Forelimb muscle (tissue), 1 donor: ENCODE data around the gene C10orf90. TPM values are rescaled to one million over a fixed set of nuclear protein-coding genes. Genes with fewer than 3 reads are reported as not detected.

Source experiments
- DNase-seq: peaks from one replicate; pipeline ENCODE4 v3.0.0-alpha.2; 2013; ENCODE audit warnings: low read depth
- polyA plus RNA-seq: library from polyadenylated mRNA; unstranded; fragments of 120-200 nt; gene quantifications from one replicate; pipeline ENCODE4 v1.2.1, GENCODE V29; 2013; ENCODE audit not compliant: insufficient read length

C10orf90 gene
- polyA plus RNA-seq, 1 donor, result 0.30 TPM

DNA sequence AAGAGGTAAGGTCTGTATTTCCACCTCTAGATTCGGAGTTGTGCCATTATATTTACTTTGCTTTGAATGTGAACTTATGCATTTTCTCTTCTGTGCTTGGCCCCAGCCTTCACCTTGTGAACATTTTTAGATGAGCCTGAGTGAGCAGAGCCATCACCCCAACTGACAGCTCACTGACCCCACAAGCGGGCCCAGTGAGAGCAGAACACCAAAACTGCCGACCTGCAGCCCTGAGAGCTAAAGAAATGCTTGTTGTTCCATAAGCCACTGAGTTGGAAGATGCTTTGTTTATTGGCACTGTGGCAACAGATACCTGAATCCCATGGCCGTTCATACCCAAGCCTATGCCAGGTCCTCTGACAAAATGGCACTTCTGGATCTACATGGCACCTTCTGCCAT is 37.8 kb downstream of the C10orf90 start:
- no peak for DNase-seq

- DNase-seq, result no peak
Measured at GRCh38 chr10:126629925-126630624, 40.4 kb downstream of the C10orf90 start.

GRCh38 chr10:126628746-126629145 is 41.7 kb downstream of the C10orf90 start:
- DNase-seq, result no peak

GRCh38 chr10:126621846-126622245 is 48.6 kb downstream of the C10orf90 start:
- no peak for DNase-seq

DNA sequence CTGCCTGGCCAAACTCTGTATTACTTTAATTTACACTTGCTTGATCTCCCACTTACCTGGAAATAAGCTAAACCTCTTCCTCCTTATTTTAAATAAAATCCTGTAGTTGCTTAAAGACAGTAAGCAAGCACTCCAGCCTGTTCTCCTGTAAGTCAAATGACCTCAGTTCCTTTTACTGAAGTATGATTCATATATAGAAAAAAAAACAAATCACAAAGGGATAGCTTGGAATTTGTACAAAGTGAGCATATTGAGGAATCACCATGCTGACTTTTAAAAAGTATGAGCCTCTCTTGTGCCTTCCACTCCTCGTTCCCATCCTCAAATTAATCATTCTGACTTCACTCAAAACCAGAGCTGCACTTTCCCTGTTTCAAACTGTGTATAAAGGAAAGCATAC is 52.0 kb downstream of the C10orf90 start:
- peak; percentile 36 for DNase-seq

DNA sequence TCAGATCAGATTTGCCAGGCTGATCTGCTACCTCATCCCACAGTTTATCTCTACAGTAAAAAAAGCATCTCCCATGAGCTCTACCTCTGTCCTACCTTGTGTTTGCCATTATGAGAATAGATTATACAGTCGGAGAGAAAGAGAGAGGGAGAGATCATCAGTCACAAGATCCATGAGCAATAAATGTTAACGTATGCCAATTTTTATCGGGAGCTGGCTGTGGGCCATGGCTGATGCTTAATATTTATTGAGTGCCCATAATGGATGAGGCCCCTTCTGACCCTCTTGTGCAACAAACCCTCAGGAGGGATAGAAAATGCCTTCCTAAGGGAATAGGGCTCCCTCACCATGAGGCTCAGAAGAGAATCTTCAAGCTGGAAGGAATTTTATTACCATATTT is 52.8 kb downstream of the C10orf90 start:
- no peak for DNase-seq

- DNase-seq, result no peak
Measured at GRCh38 chr10:126617208-126617607, 53.3 kb downstream of the C10orf90 start.

GRCh38 chr10:126616737-126617136 is 53.8 kb downstream of the C10orf90 start:
- no peak for DNase-seq

DNA sequence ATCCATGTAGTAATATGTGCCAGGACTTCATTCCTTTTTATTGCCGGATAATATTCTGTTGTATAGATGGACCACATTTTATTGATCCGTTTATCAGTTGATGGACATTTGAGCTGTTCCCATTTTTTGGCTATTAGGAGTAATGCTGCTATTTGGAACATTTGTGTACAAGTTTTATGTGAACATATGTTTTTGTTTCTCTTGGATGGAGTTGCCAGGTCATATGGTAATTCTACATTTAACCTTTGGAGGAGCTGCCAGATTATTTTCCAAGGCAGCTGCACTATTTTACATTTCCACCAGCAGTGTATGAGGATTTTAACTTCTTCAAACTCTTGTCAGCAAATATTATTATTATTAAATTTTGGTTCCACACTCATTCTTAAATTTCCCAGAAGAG is 59.2 kb downstream of the C10orf90 start:
- peak; percentile 84 for DNase-seq

- DNase-seq, result no peak
Measured at GRCh38 chr10:126609566-126609965, 60.9 kb downstream of the C10orf90 start.

DNA sequence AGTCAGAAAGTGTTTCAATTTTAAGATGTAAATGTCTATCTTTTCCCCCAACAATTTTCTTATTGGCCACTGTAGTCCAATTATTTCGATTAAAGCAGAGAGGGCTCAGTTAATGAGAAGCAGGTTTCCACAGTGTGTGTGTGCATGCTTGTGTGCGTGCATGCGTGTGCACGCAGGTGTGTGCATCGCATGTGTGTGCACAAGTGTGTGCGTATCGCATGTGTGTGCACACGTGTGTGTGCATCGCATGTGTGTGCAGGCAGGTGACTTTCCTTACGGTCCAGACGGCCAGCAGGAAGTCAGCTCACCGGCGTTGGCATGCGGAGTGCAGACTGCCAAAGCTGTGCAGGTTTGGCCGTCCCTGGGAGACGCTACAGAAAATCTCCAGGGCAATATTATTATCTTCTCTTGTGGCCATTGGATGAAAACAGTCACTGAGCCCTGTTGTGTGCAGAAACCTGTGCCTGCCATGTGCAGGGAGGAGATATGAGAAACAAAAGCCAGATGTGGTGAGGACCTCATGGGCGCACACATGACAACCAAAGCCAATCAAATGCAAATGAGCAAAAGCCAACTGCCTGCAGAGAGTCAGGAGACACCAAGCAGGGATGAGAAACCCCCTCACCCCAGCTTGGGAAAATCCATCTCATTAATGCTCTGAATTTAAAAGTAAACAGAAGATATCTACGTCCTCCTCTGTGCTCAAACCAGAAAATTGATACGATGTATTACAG is 70.4 kb downstream of the C10orf90 start:
- no peak for DNase-seq

- DNase-seq, result no peak
Measured at GRCh38 chr10:126598009-126598408, 72.5 kb downstream of the C10orf90 start.

DNA sequence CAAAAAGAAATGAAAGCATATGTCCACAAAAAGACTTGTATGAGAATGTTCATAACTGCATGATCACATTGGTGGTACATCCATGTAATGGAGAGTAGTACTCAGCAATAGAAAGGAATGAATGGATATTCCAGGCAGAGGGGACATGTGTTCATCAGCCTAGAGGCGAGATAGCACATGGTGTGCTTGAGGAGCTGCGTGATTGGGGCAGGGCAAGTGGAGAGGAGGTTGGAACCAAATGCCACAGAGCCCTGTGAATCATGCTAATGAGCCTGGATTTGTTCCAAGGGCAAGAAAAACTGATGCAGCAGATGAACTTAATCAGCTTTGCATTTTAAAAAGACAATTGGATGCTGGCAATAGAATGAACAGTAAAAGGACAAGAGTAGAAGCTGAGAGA is 73.3 kb downstream of the C10orf90 start:
- no peak for DNase-seq

- no peak for DNase-seq
Measured at GRCh38 chr10:126596472-126597016, 73.9 kb downstream of the C10orf90 start.

GRCh38 chr10:126595160-126595559 is 75.3 kb downstream of the C10orf90 start:
- no peak for DNase-seq

- DNase-seq, result no peak
Measured at GRCh38 chr10:126593968-126594701, 76.4 kb downstream of the C10orf90 start.

DNA sequence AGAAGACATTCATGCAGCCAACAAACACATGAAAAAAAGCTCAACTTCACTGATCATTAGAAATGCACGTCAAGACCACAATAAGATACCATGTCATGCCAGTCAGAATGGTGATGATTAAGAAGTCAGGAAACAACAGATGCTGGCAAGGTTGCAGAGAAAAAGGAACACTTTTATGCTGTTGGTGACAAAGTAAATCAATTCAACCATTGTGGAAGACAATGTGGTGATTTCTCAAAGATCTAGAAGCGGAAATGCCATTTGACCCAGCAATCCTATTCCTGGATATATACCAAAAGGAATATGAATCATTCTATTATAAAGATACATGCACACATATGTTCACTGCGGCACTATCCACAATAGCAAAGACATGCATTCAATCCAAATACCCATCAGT is 77.6 kb downstream of the C10orf90 start:
- no peak for DNase-seq

DNA sequence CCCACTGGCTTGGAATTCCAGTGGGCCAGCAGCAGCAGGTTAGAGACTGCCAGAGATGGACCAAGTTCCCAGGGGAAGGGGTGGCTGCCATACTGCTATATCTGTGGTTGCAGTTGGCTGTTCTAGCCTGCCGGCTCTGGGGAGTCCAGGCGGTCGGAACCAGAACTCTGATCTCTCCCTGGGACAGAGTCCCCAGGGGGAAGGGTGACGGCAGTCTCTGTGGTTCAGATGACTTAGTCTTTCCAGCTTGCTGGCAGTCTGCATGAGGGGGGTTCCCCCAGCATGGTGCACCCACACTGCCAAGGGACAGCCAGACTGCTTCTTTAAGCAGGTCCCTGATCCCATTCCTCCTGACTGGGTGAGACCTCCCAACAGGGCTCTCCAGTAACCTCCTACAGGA is 82.5 kb downstream of the C10orf90 start:
- no peak for DNase-seq

GRCh38 chr10:126586878-126587277 is 83.6 kb downstream of the C10orf90 start:
- DNase-seq, result no peak

DNA sequence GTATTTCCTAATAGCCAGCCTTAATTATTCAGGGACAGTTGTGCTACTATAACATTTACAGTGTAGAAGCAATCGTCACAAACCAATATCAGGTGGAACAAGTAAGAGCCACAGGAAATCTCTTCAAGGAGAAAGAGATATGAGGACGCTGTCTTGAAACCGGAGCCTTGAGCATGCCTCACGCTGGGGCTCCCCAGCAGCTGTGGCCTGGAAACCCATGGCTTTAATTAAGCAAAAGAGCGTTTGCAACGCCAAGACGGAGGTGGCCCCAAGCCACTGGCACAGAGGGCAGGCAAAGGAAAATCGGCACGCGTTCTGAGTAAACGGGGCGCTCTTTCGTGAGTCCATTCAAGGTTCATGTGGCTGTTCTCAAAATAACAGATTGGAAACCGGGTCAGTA is 84.4 kb downstream of the C10orf90 start:
- DNase-seq, result no peak

DNA sequence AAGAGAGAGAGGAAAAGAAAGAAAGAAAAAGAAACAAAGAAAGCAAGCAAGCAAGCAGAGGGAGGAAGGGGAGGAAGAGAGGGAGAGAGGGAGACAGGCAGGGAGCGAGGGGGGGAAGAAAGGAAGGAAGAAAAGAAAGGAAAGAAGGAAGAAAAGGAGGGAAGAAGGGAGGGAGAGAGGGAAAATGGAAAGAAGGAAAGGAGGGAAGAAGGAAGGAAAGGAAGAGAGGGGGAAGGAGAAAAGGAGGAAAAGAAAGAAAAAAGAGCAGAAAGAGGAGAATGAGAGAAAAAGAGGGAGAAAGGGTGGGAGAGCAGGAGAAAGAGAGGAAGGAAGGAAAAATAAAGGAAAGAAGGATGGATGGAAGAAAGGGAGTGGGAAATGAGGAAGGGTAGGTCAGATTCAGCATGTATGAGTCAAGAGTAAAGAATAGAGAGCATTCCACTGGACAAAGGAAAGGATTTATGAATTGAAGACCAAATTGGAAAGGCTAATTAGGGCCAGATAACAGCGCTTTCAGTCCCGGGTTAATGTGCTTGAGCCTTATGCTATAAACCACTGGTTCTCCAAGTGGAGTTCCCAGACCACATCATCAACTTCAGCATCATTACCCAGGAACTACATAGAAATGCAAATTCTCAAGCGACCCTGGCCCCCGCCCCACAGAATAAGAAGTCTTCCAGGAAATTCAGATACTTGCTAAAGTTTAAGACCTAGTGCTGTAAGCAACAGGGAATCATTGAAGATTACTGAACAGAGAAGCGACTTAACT is 85.1 kb downstream of the C10orf90 start:
- DNase-seq, result no peak

- no peak for DNase-seq
Measured at GRCh38 chr10:126584836-126585235, 85.7 kb downstream of the C10orf90 start.
